NCI-H2081 treated with DMSO at 0.1 percent for 48 hours (cell line): Measurements from ENCODE around the gene SP4.

Experiments
- DNase-seq: peaks from one replicate; lab custom pipeline; 2025; lab: John Stamatoyannopoulos, UW

Gene SP4

GRCh38 chr7:21427871-21428658 is at the start of gene SP4:
TSS of gene SP4 (plus strand) at chr7:21428083. CDS start at chr7:21428252, 169 bp downstream.
- DNase-seq = peak; percentile 70

DNA sequence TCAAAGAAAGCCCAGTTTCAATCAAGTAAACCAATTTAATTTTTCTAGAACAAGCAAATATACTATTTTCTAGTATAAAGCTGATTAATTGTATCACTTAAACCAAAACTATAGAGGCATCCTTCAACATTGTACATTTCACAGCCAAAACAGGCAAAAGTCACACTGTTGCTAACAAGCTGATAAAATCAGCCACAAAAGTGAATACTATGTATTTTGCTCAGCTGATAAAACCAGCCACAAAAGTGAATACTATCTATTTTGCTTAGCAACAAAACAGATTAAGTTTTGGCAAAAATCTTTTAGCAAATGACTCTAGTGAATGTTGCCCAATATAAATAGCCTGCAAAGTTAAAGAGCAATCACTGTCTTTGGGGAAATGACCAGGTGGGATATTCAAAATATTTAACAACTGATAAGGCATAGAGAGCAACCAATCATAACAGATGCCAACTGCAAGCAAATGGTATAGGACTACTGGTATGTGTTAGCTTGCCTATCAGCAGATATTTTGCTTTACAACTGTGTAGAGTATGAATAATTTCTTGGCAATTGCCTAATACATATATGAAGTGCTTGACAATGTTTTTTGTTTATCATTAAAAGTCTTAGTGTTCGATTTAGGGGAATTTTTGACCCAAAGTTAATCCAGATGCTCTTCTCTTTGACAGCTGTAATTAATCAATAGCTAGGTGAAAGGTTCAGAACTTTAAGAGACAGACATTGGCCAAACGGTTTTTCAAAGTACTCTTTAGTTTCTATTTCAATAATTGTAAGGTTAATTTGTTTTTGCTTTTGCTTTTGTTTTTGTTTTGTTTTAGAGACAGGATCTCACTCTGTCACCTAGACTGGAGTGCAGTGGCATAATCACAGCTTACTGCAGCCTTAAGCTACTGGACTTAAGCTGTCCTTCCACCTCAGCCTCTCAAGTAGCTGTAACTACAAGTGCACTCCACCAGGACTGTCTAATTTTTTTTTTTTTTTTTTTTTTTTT is 44.4 kb upstream of the SP4 start:
- no peak for DNase-seq

GRCh38 chr7:21393937-21394336 is 33.9 kb upstream of the SP4 start:
- no peak for DNase-seq

GRCh38 chr7:21401944-21402343 is 25.9 kb upstream of the SP4 start:
- no peak for DNase-seq

GRCh38 chr7:21407796-21408480 is 19.9 kb upstream of the SP4 start:
- DNase-seq = no peak

DNA sequence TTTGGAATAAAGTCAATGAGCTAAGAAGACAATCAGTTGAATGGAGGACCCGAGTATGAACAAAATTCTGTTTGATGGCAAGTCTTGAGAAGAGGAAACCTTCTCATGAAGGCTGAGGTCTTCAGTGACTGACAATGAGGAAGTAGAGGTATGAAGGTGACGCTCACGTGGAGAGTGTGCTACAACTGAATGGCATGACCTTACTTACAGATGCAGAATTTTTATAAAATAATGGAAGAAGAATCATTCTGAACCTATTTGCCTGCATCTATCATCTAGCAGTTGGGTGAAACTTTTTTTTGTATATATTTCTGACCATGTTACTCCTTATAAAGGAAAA is 19.4 kb upstream of the SP4 start:
- DNase-seq = no peak

GRCh38 chr7:21412410-21412851 is 15.5 kb upstream of the SP4 start:
- no peak for DNase-seq

- DNase-seq = no peak
These were observed 14.9 kb upstream of the SP4 start for GRCh38 chr7:21412957-21413356.

DNA sequence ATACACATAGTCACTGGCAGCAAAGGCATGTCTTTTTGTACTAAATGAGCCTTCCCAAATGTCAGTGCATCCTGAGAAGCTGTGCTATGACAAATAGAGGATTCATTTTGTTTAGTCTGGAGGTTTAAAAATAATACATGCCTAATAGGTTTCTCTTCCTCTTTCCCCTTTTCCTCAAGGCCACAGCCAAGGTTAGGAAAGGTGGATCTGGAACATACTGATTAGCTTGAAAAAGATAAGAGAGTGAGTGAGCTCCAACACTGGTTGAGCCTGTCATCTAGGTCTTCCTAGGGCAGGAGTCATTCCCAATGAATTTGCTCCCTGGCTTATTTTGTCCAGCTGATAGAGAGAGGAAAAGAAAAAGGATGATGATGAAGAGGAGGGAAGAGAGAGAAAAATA is 14.4 kb upstream of the SP4 start:
- DNase-seq = no peak

- DNase-seq = no peak
These were observed 13.0 kb upstream of the SP4 start for GRCh38 chr7:21414795-21415393.

GRCh38 chr7:21417647-21418046 is 10.2 kb upstream of the SP4 start:
- DNase-seq = no peak

DNA sequence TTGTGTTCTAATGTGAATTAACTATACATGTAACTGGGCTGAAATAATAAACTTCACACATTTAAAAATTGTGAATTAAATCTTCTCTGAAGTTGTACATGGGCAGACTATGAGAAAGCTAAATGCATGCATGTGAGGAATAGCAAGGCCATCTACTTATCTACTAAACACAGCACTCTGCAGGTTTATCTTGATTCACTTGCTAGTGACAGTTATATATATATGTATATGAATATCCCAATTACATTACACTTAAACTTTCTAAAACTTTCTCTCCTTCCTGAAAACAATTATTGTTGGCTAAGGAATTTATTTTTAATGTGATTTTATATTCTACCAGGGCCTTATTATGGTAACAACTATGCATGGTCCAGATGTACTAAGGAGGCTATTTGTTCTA is 5.1 kb upstream of the SP4 start:
- no peak for DNase-seq

- no peak for DNase-seq
These were observed 2.6 kb upstream of the SP4 start for GRCh38 chr7:21425290-21425689.

- no peak for DNase-seq
These were observed 1.3 kb upstream of the SP4 start for GRCh38 chr7:21426286-21427181.

DNA sequence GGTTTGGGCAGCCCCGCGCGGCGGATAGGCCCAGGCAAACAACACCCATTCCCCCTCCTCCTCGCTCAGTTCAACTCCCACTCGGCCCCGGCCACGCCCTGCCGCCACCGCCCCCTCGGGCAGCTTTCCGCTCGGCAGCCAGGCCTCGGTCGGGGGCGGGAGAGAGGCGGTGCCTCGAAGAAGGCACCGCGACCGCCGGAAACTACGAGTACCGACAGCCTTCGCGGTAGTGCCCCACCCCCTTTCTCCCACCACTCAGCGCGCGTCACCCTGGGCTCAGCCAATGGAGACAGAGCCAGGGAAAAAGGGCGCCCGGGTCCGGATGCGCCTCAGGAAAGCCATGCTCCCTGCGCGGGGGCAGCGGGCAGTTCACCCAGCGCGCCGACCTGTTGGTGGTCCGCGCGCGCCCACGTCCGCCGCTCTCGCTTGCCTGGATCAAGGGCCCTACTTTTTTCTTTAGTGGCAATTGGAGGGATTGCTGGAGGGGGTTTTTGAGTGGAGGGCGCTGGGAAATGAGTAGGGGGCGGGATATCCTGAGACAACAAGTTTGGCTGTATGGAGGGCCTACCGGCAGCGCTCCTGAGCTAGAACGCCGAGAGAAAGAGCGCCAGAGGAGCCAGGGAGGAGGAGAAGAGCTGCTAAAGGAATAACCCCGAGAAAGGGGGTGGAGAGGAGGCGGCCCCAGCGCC is 557 bp upstream of the SP4 start:
- peak; percentile 90 for DNase-seq

GRCh38 chr7:21428659-21428941 is 717 bp downstream of the SP4 start:
- no peak for DNase-seq

GRCh38 chr7:21429021-21429420 is 1.1 kb downstream of the SP4 start:
- no peak for DNase-seq

DNA sequence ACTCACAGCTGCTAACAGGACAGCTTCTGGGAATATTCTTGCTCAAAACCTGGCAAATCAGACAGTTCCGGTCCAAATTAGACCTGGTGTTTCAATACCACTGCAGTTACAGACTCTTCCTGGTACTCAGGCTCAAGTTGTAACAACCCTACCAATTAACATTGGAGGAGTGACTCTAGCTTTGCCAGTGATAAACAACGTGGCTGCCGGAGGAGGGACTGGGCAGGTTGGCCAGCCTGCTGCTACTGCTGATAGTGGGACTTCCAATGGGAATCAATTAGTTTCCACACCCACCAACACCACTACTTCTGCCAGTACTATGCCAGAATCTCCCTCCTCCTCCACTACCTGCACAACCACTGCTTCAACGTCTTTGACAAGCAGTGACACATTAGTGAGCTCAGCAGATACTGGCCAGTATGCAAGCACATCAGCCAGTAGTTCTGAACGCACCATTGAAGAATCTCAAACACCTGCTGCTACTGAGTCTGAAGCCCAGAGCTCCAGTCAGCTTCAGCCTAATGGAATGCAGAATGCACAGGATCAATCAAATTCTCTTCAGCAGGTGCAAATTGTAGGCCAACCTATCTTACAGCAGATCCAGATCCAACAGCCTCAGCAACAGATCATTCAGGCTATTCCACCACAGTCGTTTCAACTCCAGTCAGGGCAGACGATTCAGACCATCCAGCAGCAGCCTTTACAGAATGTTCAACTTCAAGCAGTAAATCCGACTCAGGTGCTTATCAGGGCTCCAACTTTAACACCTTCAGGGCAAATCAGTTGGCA is 2.1 kb downstream of the SP4 start:
- no peak for DNase-seq

GRCh38 chr7:21430575-21430954 is 2.7 kb downstream of the SP4 start:
- DNase-seq = no peak
